Neuron (in vitro differentiated cells): ENCODE measurements around the gene MROH2B.

Experiments used
- H2AFZ ChIP-seq: one replicate; pipeline ENCODE4 v1.6.1; 2013; ENCODE audit warnings: low read depth, mild to moderate bottlenecking, inconsistent platforms, low read length, moderate library complexity
- H3K27me3 ChIP-seq: one replicate; pipeline ENCODE4 v1.6.1; 2013; ENCODE audit warnings: low read length; ENCODE audit not compliant: insufficient read depth
- H3K36me3 ChIP-seq: one replicate; pipeline ENCODE4 v1.6.1; 2013; ENCODE audit warnings: low read length; ENCODE audit not compliant: insufficient read depth
- H3K4me1 ChIP-seq: one replicate; pipeline ENCODE4 v1.6.1; 2013; ENCODE audit warnings: low read length; ENCODE audit not compliant: insufficient read depth
- H3K4me3 ChIP-seq: 2 replicates; pipeline ENCODE4 v1.5.1; 2013; ENCODE audit warnings: mild to moderate bottlenecking, low read length, moderate library complexity
- H3K9me3 ChIP-seq: one replicate; pipeline ENCODE4 v1.6.1; 2013; ENCODE audit warnings: low read length

The MROH2B gene

DNA sequence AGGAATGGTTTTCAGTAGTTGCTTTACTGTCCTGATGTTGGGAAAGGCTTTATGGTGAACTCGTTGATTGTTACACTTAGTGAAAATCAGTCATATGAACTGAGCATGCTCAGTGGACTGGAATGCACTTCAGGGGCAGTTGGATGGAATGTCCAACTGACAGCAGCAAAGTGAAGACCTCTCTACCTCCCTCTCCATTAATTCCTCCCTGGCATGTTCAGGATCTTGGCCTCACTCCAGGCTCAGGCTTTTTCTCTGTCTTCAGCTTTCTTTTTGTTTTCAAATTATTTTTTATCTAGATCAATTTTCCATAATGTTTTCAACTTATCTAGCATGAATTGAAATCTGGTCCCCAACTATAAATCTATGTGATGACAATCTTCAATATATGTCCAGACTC is at the start of gene MROH2B:
TSS of gene MROH2B (minus strand) at position 101 of the 400 bp plus-strand sequence. CDS start 490 bp downstream, outside the sequence.
- H3K36me3 ChIP-seq = no peaks in the 10 kb centered on the region
- H3K4me3 ChIP-seq = no peak within 1 kb of the TSS
- no peaks in the 10 kb centered on the region for H3K27me3 ChIP-seq
- H3K9me3 ChIP-seq = no peaks in the 10 kb centered on the region
- H3K4me1 ChIP-seq = no peaks in the 10 kb centered on the region
- no peak within 1 kb of the TSS for H2AFZ ChIP-seq

DNA sequence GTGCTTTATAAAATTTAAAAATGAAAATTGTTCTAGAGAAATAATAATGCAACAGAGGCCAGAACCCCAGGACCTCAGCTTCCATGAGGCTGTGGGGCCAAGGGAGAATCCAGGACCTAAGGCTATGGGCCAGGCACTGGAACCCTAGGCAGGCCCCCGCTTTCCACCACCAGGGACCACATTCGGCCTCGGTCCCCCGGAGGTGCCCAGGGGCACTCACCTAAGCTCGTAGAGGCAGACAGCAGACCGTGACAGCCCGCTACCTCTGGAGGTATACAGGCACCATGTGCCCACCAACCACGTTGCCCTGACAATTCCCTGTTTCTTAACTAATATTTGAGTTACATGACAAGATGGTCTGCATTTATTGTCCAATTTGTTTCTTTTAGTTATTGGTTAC is 49.5 kb upstream of the MROH2B start:
- no peak overlapping the region for H2AFZ ChIP-seq
- no peaks in the 10 kb centered on the region for H3K36me3 ChIP-seq
- H3K4me3 ChIP-seq = no peak overlapping the region

GRCh38 chr5:41118177-41118576 is 47.0 kb upstream of the MROH2B start:
- no peak overlapping the region for H3K4me3 ChIP-seq

More for the DNA sequence above, 49.5 kb upstream of the MROH2B start:
- H3K27me3 ChIP-seq = no peaks in the 10 kb centered on the region
- H3K9me3 ChIP-seq = no peaks in the 10 kb centered on the region
- H3K4me1 ChIP-seq = no peaks in the 10 kb centered on the region

DNA sequence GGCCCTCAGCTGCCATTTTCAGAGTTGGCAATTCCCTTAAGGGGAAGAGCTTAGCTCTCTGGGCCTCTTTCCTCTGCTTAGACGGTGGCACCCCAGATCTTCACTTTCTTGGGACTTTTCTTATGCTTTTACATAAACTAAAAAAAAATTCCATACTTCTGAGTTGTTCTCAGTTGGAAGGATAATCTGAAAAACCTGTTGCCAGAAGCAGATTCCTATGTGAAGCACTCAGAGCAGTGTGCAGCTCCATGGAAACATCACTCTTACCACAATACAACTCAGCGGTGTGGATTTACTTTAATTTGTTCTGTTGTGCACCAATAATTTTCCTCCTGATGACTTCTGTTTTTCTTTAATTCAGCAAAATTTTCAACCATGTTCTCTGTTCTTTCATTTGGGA is 44.1 kb upstream of the MROH2B start:
- Histone ChIP-seq H3K9me3 (no peaks in the 10 kb centered on the region), H3K36me3 (no peaks in the 10 kb centered on the region), H3K4me1 (no peaks in the 10 kb centered on the region), H3K4me3 (no peak overlapping the region), H3K27me3 (no peaks in the 10 kb centered on the region), H2AFZ (no peak overlapping the region)

More at GRCh38 chr5:41118177-41118576, 47.0 kb upstream of the MROH2B start:
- Histone ChIP-seq H3K9me3 (no peaks in the 10 kb centered on the region), H3K4me1 (no peaks in the 10 kb centered on the region), H3K36me3 (no peaks in the 10 kb centered on the region), H2AFZ (no peak overlapping the region), H3K27me3 (no peaks in the 10 kb centered on the region)

DNA sequence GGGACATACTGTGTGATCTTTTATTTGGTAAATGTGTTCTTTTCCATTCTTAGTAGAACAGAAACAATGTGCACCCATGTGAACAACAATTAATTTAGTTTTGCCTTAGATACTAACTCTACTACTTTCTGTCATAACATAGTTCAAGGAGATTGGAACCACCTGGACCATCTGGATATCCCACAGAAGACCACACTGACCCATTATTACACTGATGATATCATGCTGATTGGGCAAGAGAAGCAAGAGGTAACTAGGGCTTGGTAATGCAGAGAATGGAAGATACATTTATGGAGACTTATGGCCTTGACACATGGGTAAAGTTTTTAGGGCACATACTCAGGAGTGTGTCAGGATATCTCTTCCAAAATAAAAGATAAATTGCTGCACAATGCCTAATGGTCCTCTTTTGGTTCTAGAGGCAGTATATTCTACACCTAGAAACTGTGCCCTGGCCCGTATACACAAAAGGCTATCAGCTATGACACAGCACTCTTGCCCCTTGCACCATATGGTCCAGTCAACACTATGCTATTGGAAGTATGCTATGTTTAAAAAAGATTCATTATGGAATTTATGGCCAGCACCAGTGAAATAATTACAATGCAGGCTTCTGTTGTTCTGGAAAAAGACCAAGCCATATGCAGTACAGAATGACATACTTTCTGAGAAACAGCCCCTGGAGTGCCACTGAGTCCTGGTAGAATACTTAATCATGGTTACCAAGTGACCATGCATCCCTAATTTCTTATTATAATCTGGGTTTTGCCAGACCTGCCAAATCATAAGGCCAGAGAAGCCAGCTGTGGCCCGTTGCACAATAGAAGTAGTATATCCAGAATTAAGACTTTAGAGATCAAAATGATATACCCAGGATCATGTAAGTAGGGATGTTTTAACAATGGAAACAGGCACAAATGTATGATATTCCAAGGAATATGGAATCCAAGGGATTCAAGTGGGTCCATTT is 41.6 kb upstream of the MROH2B start:
- H3K9me3 ChIP-seq = no peaks in the 10 kb centered on the region
- no peaks in the 10 kb centered on the region for H3K27me3 ChIP-seq
- H3K36me3 ChIP-seq = no peaks in the 10 kb centered on the region
- H3K4me3 ChIP-seq = no peak overlapping the region
- no peak overlapping the region for H2AFZ ChIP-seq
- no peaks in the 10 kb centered on the region for H3K4me1 ChIP-seq

DNA sequence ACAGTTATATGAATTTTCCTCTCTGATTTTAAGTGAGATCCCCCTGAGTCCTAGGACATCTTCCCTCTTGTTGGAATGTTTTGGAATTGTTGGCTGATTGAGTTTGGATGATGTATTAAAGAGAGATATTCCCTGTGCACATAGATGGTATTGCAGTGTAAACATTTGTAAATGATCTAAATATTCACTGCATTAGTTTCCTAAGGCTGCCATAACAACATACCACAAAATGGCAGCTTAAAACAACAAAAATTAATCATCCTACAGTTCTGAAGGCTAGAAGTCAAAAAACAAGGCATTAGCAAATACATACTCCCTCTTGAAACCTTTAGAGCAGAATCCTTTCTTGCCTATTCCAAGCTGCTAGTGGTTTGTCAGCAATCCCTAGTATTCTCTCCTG is 38.0 kb upstream of the MROH2B start:
- Histone ChIP-seq H2AFZ (no peak overlapping the region), H3K4me3 (no peak overlapping the region), H3K36me3 (no peaks in the 10 kb centered on the region), H3K9me3 (no peaks in the 10 kb centered on the region), H3K27me3 (no peaks in the 10 kb centered on the region), H3K4me1 (no peaks in the 10 kb centered on the region)

DNA sequence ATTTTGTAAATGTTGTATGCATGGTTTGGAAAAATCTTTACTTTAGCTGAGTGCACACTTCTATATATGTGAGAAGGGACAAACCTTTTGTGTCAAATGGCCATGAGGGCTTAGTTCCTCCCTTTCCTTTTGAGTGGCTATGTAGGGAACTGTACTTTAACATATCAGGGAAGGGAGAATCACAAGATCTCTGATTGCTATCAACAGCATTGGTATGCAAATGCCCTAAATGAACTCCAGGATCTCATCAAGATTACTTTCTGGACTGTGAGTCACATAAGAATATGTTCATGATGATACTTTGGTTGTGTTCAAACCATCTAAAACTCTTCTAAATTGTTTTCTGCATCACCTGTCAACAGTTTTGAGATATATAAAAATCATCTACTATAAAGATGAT is 31.2 kb upstream of the MROH2B start:
- no peak overlapping the region for H3K4me3 ChIP-seq
- H2AFZ ChIP-seq = no peak overlapping the region
- H3K9me3 ChIP-seq = no peaks in the 10 kb centered on the region
- no peaks in the 10 kb centered on the region for H3K4me1 ChIP-seq
- no peaks in the 10 kb centered on the region for H3K36me3 ChIP-seq
- H3K27me3 ChIP-seq = no peaks in the 10 kb centered on the region

- Histone ChIP-seq H3K27me3 (no peaks in the 10 kb centered on the region), H3K9me3 (no peaks in the 10 kb centered on the region), H3K36me3 (no peaks in the 10 kb centered on the region), H2AFZ (no peak overlapping the region), H3K4me1 (no peaks in the 10 kb centered on the region), H3K4me3 (no peak overlapping the region)
These were observed 26.5 kb upstream of the MROH2B start for GRCh38 chr5:41097642-41098041.

DNA sequence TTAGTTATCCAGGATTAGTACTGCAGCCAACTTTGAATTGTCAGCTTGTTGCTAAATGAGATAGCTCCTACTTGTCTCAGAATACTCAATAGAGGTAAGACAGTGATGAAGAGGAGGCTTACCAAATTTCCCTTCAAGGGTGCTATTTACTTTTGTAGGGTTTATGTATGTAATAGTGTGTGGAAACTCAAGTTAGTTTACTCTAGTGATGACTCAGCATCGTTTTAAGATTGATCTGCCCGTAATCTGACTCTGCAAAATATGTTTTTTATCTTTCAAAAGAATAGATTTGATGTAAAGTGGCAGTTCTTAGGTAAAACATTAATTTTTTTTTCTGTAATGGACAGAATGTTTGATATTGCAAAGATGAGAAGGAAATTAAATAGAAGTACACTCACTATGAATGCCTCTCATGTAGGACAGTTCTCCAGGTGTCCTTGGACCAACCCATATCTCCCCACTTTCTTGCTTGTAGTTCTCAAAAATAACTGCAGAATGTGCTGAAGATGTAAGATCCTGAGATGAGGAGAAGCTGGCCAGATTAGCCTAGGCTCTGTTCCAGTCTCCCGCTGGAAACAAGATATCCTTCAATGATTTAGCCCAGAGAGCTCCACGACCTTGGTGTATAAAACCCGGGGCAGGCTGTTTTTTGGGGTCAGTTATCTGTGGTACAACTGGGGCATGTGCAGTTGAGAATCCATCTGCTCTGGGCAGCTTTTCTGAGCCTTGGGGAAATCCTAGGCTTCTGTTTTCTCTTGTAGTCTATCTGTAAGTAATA is 24.4 kb upstream of the MROH2B start:
- H3K4me1 ChIP-seq = no peaks in the 10 kb centered on the region
- no peak overlapping the region for H3K4me3 ChIP-seq
- H3K27me3 ChIP-seq = no peaks in the 10 kb centered on the region
- no peak overlapping the region for H2AFZ ChIP-seq
- no peaks in the 10 kb centered on the region for H3K9me3 ChIP-seq
- H3K36me3 ChIP-seq = no peaks in the 10 kb centered on the region

GRCh38 chr5:41094871-41095270 is 23.7 kb upstream of the MROH2B start:
- Histone ChIP-seq H3K4me3 (no peak overlapping the region), H2AFZ (no peak overlapping the region), H3K27me3 (no peaks in the 10 kb centered on the region), H3K9me3 (no peaks in the 10 kb centered on the region), H3K4me1 (no peaks in the 10 kb centered on the region), H3K36me3 (no peaks in the 10 kb centered on the region)

- no peak overlapping the region for H2AFZ ChIP-seq
- no peaks in the 10 kb centered on the region for H3K27me3 ChIP-seq
- no peak overlapping the region for H3K4me3 ChIP-seq
- H3K4me1 ChIP-seq = no peaks in the 10 kb centered on the region
- H3K36me3 ChIP-seq = no peaks in the 10 kb centered on the region
- H3K9me3 ChIP-seq = no peaks in the 10 kb centered on the region
These were observed 22.7 kb upstream of the MROH2B start for GRCh38 chr5:41093803-41094202.

DNA sequence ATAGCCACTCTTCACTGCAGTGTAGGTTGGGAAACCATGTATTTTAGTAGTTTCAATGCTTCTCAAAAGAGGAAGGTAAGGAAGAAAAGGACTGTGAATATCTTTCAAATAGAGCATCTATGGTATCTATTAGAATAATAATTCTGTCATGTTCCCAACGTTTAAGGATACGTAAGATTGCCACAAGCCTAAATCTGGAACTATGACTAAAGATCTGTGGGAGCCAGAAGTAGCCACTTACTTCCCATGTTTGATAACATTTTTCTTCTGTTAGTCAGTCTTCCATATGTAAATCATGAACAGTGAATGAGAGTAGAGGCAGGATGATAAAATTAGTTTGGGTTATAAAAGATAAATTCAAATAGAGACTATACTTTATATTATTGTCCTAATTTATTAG is 16.3 kb upstream of the MROH2B start:
- no peaks in the 10 kb centered on the region for H3K36me3 ChIP-seq
- H3K4me1 ChIP-seq = no peaks in the 10 kb centered on the region
- no peak overlapping the region for H3K4me3 ChIP-seq
- no peak overlapping the region for H2AFZ ChIP-seq
- no peaks in the 10 kb centered on the region for H3K27me3 ChIP-seq
- no peaks in the 10 kb centered on the region for H3K9me3 ChIP-seq

DNA sequence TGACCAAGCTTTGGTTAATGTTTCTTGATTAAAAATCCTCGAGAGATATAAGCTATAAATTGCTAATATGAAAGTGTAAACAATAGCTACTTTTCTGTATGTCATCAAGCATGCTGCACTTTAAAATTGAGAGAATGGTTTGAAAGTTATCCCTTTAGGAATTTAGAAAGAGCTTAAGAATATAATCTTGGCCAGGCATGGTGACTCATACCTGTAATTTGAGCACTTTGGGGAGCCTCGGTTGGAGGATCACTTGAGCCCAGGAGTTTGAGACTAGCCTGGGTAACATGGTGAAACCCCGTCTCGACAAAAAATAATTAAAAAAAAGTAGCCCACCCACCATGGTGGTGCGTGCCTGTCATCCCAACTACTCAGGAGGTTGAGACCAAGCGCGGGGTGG is 12.2 kb upstream of the MROH2B start:
- H3K4me3 ChIP-seq = no peak overlapping the region
- no peaks in the 10 kb centered on the region for H3K36me3 ChIP-seq
- no peaks in the 10 kb centered on the region for H3K9me3 ChIP-seq
- H3K27me3 ChIP-seq = no peaks in the 10 kb centered on the region
- H3K4me1 ChIP-seq = no peaks in the 10 kb centered on the region
- H2AFZ ChIP-seq = no peak overlapping the region
